WTC11 (cell line): ENCODE results near the gene TRIP12. TPM values are rescaled to one million over a fixed set of nuclear protein-coding genes. Genes with fewer than 3 reads are reported as not detected.

ENCODE experiments used
- ATAC-seq: fragments of 200-7000 bp; cut with Tn5 transposase; 2 replicates; pipeline ENCODE4 v1.10.0; 2021; ENCODE audit warnings: mild to moderate bottlenecking, moderate library complexity
- CTCF ChIA-PET: fragments of 300-600 bp; sonication (Branson Sonifier 250); formaldehyde crosslinking; loops from one replicate; lab custom pipeline; 2021; ENCODE audit warnings: antibody characterized with exemption; lab: Charles Lee
- POLR2A ChIA-PET: fragments of 350-600 bp; sonication (Branson Sonifier 250); formaldehyde crosslinking; loops from one replicate; lab custom pipeline; 2021; ENCODE audit warnings: antibody characterized with exemption; lab: Charles Lee
- DNase-seq: peaks from one replicate; pipeline ENCODE4 v3.0.0; 2021; ENCODE audit warnings: low spot score
- H3K27ac Mint-ChIP-seq: 2 replicates; pipeline ENCODE4 v1.8.0; 2021; ENCODE audit warnings: mixed read lengths
- H3K27me3 Mint-ChIP-seq: 2 replicates; pipeline ENCODE4 v1.8.0; 2021; ENCODE audit warnings: low read depth, mild to moderate bottlenecking, moderate library complexity, mixed read lengths
- H3K36me3 Mint-ChIP-seq: 2 replicates; pipeline ENCODE4 v1.8.0; 2021; ENCODE audit warnings: mixed read lengths
- H3K4me1 Mint-ChIP-seq: 2 replicates; pipeline ENCODE4 v1.8.0; 2022; ENCODE audit warnings: mixed read lengths
- H3K4me3 Mint-ChIP-seq: 2 replicates; pipeline ENCODE4 v1.8.0; 2021; ENCODE audit warnings: mild to moderate bottlenecking, moderate library complexity, mixed read lengths
- H3K9me3 Mint-ChIP-seq: 2 replicates; pipeline ENCODE4 v1.8.0; 2021; ENCODE audit warnings: mixed read lengths
- ATF1 ChIP-seq: sonication (generic); formaldehyde crosslinking; IDR thresholded peaks from 2 replicates; pipeline ENCODE4 v1.8.1; 2023; ENCODE audit warnings: mild to moderate bottlenecking, moderate library complexity, missing genetic modification reagents
- CDX4 ChIP-seq: fragments of 250-450 bp; sonication (Bioruptor Pico); IDR thresholded peaks from 2 replicates; pipeline ENCODE4 v1.9.0; 2021; ENCODE audit warnings: moderate library complexity, mild to moderate bottlenecking, inconsistent platforms, borderline replicate concordance
- CREB1 ChIP-seq: sonication (generic); formaldehyde crosslinking; IDR thresholded peaks from 2 replicates; pipeline ENCODE4 v1.8.0; 2023; ENCODE audit warnings: mild to moderate bottlenecking, missing genetic modification reagents
- CREM ChIP-seq: sonication (generic); formaldehyde crosslinking; IDR thresholded peaks from 2 replicates; pipeline ENCODE4 v1.8.1; 2022; ENCODE audit warnings: mild to moderate bottlenecking, missing genetic modification reagents, moderate library complexity
- FOXJ3 ChIP-seq: sonication (generic); formaldehyde crosslinking; IDR thresholded peaks from 2 replicates; pipeline ENCODE4 v1.9.0; 2021; ENCODE audit warnings: missing genetic modification reagents, mild to moderate bottlenecking, borderline replicate concordance
- GABPB1 ChIP-seq: sonication (generic); formaldehyde crosslinking; IDR thresholded peaks from 2 replicates; pipeline ENCODE4 v1.8.1; 2023; ENCODE audit warnings: mild to moderate bottlenecking, missing genetic modification reagents
- GRHL2 ChIP-seq: fragments of 250-450 bp; sonication (Bioruptor Pico); IDR thresholded peaks from 2 replicates; pipeline ENCODE4 v1.8.0; 2022; ENCODE audit warnings: mild to moderate bottlenecking, moderate library complexity; ENCODE audit not compliant: insufficient replicate concordance, severe bottlenecking
- HMGA2 ChIP-seq: fragments of 250-450 bp; sonication (Bioruptor Pico); IDR thresholded peaks from 2 replicates; pipeline ENCODE4 v1.4.0; 2021; ENCODE audit warnings: mild to moderate bottlenecking, moderate library complexity
- MLX ChIP-seq: sonication (generic); formaldehyde crosslinking; IDR thresholded peaks from 2 replicates; pipeline ENCODE4 v1.8.1; 2023; ENCODE audit warnings: mild to moderate bottlenecking, missing genetic modification reagents, moderate library complexity
- OVOL2 ChIP-seq: fragments of 250-450 bp; sonication (Bioruptor Pico); IDR thresholded peaks from 2 replicates; pipeline ENCODE4 v1.9.0; 2021; ENCODE audit warnings: mild to moderate bottlenecking, borderline replicate concordance
- STAT6 ChIP-seq: sonication (generic); formaldehyde crosslinking; conservative IDR thresholded peaks from 2 replicates; pipeline ENCODE4 v1.8.1; 2023; ENCODE audit warnings: mild to moderate bottlenecking, low read depth, missing genetic modification reagents, moderate library complexity
- TCF7 ChIP-seq: sonication (generic); formaldehyde crosslinking; IDR thresholded peaks from 2 replicates; pipeline ENCODE4 v1.8.0; 2022; ENCODE audit warnings: mild to moderate bottlenecking, low read depth, missing genetic modification reagents, moderate library complexity
- USF1 ChIP-seq: sonication (generic); formaldehyde crosslinking; IDR thresholded peaks from 2 replicates; pipeline ENCODE4 v1.8.0; 2022; ENCODE audit warnings: mild to moderate bottlenecking, missing genetic modification reagents
- ZNF121 ChIP-seq: sonication (generic); formaldehyde crosslinking; IDR thresholded peaks from 2 replicates; pipeline ENCODE4 v1.8.0; 2023; ENCODE audit warnings: missing genetic modification reagents
- ZNF281 ChIP-seq: sonication (generic); formaldehyde crosslinking; IDR thresholded peaks from 2 replicates; pipeline ENCODE4 v1.8.0; 2023; ENCODE audit warnings: mild to moderate bottlenecking, missing genetic modification reagents
- ZNF317 ChIP-seq: sonication (generic); formaldehyde crosslinking; IDR thresholded peaks from 2 replicates; pipeline ENCODE4 v1.8.1; 2023; ENCODE audit warnings: low read depth, mild to moderate bottlenecking, moderate library complexity, missing genetic modification reagents, borderline replicate concordance
- total RNA-seq: library from RNA; stranded (reverse); gene quantifications from 3 replicates; pipeline ENCODE4 v1.2.3, GENCODE V29; 2021

TRIP12 gene
- total RNA-seq, 1 experiment from 2014 or later, result 149 TPM

- ATAC-seq (no peak), DNase-seq (no peak)
- no peak overlapping the region; the same call in 1 of the 2 replicates for H3K27ac Mint-ChIP-seq
- peaks cover 11% of the 10 kb centered on the region for H3K4me1 Mint-ChIP-seq
- TF ChIP-seq STAT6 (CRISPR knock-in tag) (no peak), CREM (CRISPR knock-in tag) (no peak), MLX (CRISPR knock-in tag) (no peak), CREB1 (CRISPR knock-in tag) (no peak), ZNF281 (CRISPR knock-in tag) (no peak), TCF7 (CRISPR knock-in tag) (no peak), CDX4 (CRISPR knock-in tag) (no peak), FOXJ3 (CRISPR knock-in tag) (no peak), ATF1 (CRISPR knock-in tag) (no peak), USF1 (CRISPR knock-in tag) (no peak), GRHL2 (CRISPR knock-in tag) (no peak)
- no peaks in the 10 kb centered on the region for H3K9me3 Mint-ChIP-seq
- H3K36me3 Mint-ChIP-seq, result peaks cover 11% of the 10 kb centered on the region
- no peak overlapping the region for H3K4me3 Mint-ChIP-seq
- ChIA-PET CTCF (no interaction called here), POLR2A (no interaction called here)
- no peaks in the 10 kb centered on the region for H3K27me3 Mint-ChIP-seq
Measured at GRCh38 chr2:229843613-229844012, 78.2 kb downstream of the TRIP12 start.

GRCh38 chr2:229838729-229839128 is 83.1 kb downstream of the TRIP12 start:
- TF ChIP-seq ZNF317 (CRISPR knock-in tag) (no peak), OVOL2 (CRISPR knock-in tag) (no peak)
- DNase-seq, result no peak
- Mint-ChIP-seq H3K4me1 (no peaks in the 10 kb centered on the region), H3K27ac (no peak overlapping the region), H3K27me3 (no peaks in the 10 kb centered on the region), H3K9me3 (no peaks in the 10 kb centered on the region), H3K36me3 (peaks cover 11% of the 10 kb centered on the region), H3K4me3 (no peak overlapping the region)
- no peak for ATAC-seq
- ChIA-PET POLR2A (no interaction called here), CTCF (no interaction called here)

GRCh38 chr2:229836847-229837246 is 85.0 kb downstream of the TRIP12 start:
- Mint-ChIP-seq H3K9me3 (no peaks in the 10 kb centered on the region), H3K27ac (no peak overlapping the region), H3K36me3 (peaks cover 11% of the 10 kb centered on the region), H3K27me3 (no peaks in the 10 kb centered on the region), H3K4me1 (no peaks in the 10 kb centered on the region), H3K4me3 (no peak overlapping the region)
- ATAC-seq (no peak), DNase-seq (no peak)
- POLR2A ChIA-PET, result no interaction called here
- CTCF ChIA-PET, result interaction anchor here (0.9 to 1.1 kb wide), 2 partner anchors 36 to 74 kb away, joined by 3 read pairs; no protein-coding TSS in a partner anchor
- TF ChIP-seq ZNF281 (CRISPR knock-in tag), result no peak
- TF ChIP-seq GABPB1 (CRISPR knock-in tag), result no peak
- TF ChIP-seq TCF7 (CRISPR knock-in tag), result no peak
- no peak for TF ChIP-seq HMGA2
- TF ChIP-seq ZNF121 (CRISPR knock-in tag), result no peak
